ENCODE measurements around the gene SPATA18. TPM values are rescaled to one million over a fixed set of nuclear protein-coding genes. Genes with fewer than 3 reads are reported as not detected.

SPATA18 gene
- total and polyA plus RNA-seq, 2 donors (not counting 1 experiment from before 2014, with no cell fraction given), result 0.42 to 1.9 TPM

GRCh38 chr4:52091801-52092200 lies 40.7 kb downstream of the SPATA18 start:
- Histone ChIP-seq H3K9ac (ENCODE audit: low read length) (no peak overlapping the region), H3K36me3 (replicated peaks in 1 of 2; ENCODE audit: control extremely low read depth in 1 of 2, control insufficient read depth in 1 of 2, extremely low read depth in 1 of 2, insufficient read depth in 2 of 2, low read length in 1 of 2) (no peaks in the 10 kb centered on the region), H3K9me3 (ENCODE audit: control extremely low read depth in 1 of 3, control insufficient read depth in 2 of 3, insufficient read depth in 1 of 3, low read length in 2 of 3) (peaks cover 0 to 6% (median 0%) of the 10 kb centered on the region in 3 donors), H3K4me2 (replicated peaks; ENCODE audit: low read depth, low read length, poor library complexity, severe bottlenecking) (no peak overlapping the region), H3K27me3 (replicated peaks in 1 of 4; ENCODE audit: control extremely low read depth in 1 of 4, control insufficient read depth in 3 of 4, insufficient read depth in 4 of 4, low read length in 3 of 4) (no peaks in the 10 kb centered on the region), H4K20me1 (ENCODE audit: control insufficient read depth, insufficient read depth, low read length, poor library complexity, severe bottlenecking) (no peaks in the 10 kb centered on the region), H3K4me1 (ENCODE audit: control insufficient read depth in 2 of 2, insufficient read depth in 2 of 2, low read length in 2 of 2) (no peaks in the 10 kb centered on the region), H2AFZ (ENCODE audit: insufficient read depth, low read depth, low read length, poor library complexity, severe bottlenecking) (no peak overlapping the region), H3K79me2 (ENCODE audit: control insufficient read depth, insufficient read depth, low read length) (no peaks in the 10 kb centered on the region), H3K4me3 (ENCODE audit: control extremely low read depth in 1 of 5, extremely low read depth in 1 of 5, insufficient read depth in 1 of 5, low read depth in 2 of 5, low read length in 4 of 5) (no peak overlapping the region), H3K27ac (ENCODE audit: low read length in 2 of 2) (no peak overlapping the region)
- Mint-ChIP-seq H3K4me3 (no peak overlapping the region), H3K27me3 (peaks cover 12% of the 10 kb centered on the region), H3K4me1 (no peaks in the 10 kb centered on the region), H3K27ac (no peak overlapping the region), H3K9me3 (ENCODE audit: insufficient read depth) (no peaks in the 10 kb centered on the region)
- WGBS (ENCODE audit: insufficient coverage), result 69% methylated on average over 5 of the region's 5 CpGs
- intact Hi-C loops (cut with micrococcal nuclease), result no loop called here
- TF ChIP-seq CTCF (IDR thresholded peaks at IDR 0.05), result no peak
- TF ChIP-seq EZH2 (IDR thresholded peaks at IDR 0.05; ENCODE audit: borderline replicate concordance, insufficient read depth, low read depth, low read length, poor library complexity, severe bottlenecking), result no peak
- POLR2A ChIA-PET, result no interaction called here
- DNase-seq (no peak), ATAC-seq (ENCODE audit: low read depth) (no peak)
- CTCF ChIA-PET, result no interaction called here

GRCh38 chr4:52093466-52093865 lies 42.4 kb downstream of the SPATA18 start:
- H3K36me3 ChIP-seq (replicated peaks in 1 of 2; ENCODE audit: control extremely low read depth in 1 of 2, control insufficient read depth in 1 of 2, extremely low read depth in 1 of 2, insufficient read depth in 2 of 2, low read length in 1 of 2), result no peaks in the 10 kb centered on the region
- no peak overlapping the region for H3K27ac Mint-ChIP-seq
- H3K4me1 Mint-ChIP-seq, result no peaks in the 10 kb centered on the region
- no peak overlapping the region for H3K4me3 Mint-ChIP-seq
- H3K9me3 ChIP-seq (ENCODE audit: control extremely low read depth in 1 of 3, control insufficient read depth in 2 of 3, insufficient read depth in 1 of 3, low read length in 2 of 3), result peaks cover 0 to 6% (median 0%) of the 10 kb centered on the region in 3 donors
- ATAC-seq (ENCODE audit: low read depth), result no peak
- H3K27me3 ChIP-seq (replicated peaks in 1 of 4; ENCODE audit: control extremely low read depth in 1 of 4, control insufficient read depth in 3 of 4, insufficient read depth in 4 of 4, low read length in 3 of 4), result no peaks in the 10 kb centered on the region
- no peak overlapping the region for H3K4me3 ChIP-seq (ENCODE audit: control extremely low read depth in 1 of 5, extremely low read depth in 1 of 5, insufficient read depth in 1 of 5, low read depth in 2 of 5, low read length in 4 of 5)
- intact Hi-C loops (cut with micrococcal nuclease), result no loop called here
- no peak overlapping the region for H3K9ac ChIP-seq (ENCODE audit: low read length)
- POLR2A ChIA-PET, result no interaction called here
- H3K4me2 ChIP-seq (replicated peaks; ENCODE audit: low read depth, low read length, poor library complexity, severe bottlenecking), result no peak overlapping the region
- no peaks in the 10 kb centered on the region for H3K79me2 ChIP-seq (ENCODE audit: control insufficient read depth, insufficient read depth, low read length)
- peaks cover 9% of the 10 kb centered on the region for H3K27me3 Mint-ChIP-seq
- no CpG with 5 or more reads among the region's 1 CpG for WGBS (ENCODE audit: insufficient coverage)
- H2AFZ ChIP-seq (ENCODE audit: insufficient read depth, low read depth, low read length, poor library complexity, severe bottlenecking), result no peak overlapping the region
- CTCF ChIA-PET, result no interaction called here
- no peaks in the 10 kb centered on the region for H3K9me3 Mint-ChIP-seq (ENCODE audit: insufficient read depth)
- no peak overlapping the region for H3K27ac ChIP-seq (ENCODE audit: low read length in 2 of 2)
- DNase-seq, result no peak
- TF ChIP-seq EZH2 (IDR thresholded peaks at IDR 0.05; ENCODE audit: borderline replicate concordance, insufficient read depth, low read depth, low read length, poor library complexity, severe bottlenecking) (no peak), CTCF (IDR thresholded peaks at IDR 0.05) (no peak)
- no peaks in the 10 kb centered on the region for H3K4me1 ChIP-seq (ENCODE audit: control insufficient read depth in 2 of 2, insufficient read depth in 2 of 2, low read length in 2 of 2)
- no peaks in the 10 kb centered on the region for H4K20me1 ChIP-seq (ENCODE audit: control insufficient read depth, insufficient read depth, low read length, poor library complexity, severe bottlenecking)
